SK-N-SH (cell line): ENCODE results near the gene VSIG2.

Experiments
- CHD2 ChIP-seq: fragments of 150-350 bp; IDR thresholded peaks from 2 replicates; pipeline ENCODE4 v1.6.1; 2018; ENCODE audit warnings: low read length; ENCODE audit not compliant: partially characterized antibody
- CTCF ChIP-seq: fragments of 200-600 bp; sonication (generic); IDR thresholded peaks from 2 replicates; pipeline ENCODE4 v1.6.1; 2017; ENCODE audit warnings: antibody characterized with exemption, mild to moderate bottlenecking, moderate library complexity
- EP300 ChIP-seq, 2 experiments: IDR thresholded peaks; 2 replicates each; pipeline versions ENCODE4 v1.4.0 to v1.6.1; 2012; ENCODE audit warnings: borderline replicate concordance in 1 of 2, low read depth in 1 of 2, low read length in 1 of 2
- GABPA ChIP-seq: IDR thresholded peaks from 2 replicates; pipeline ENCODE4 v1.4.0; 2012; ENCODE audit warnings: low read depth, mild to moderate bottlenecking
- MAX ChIP-seq: IDR thresholded peaks from 2 replicates; pipeline ENCODE4 v1.4.0; 2012; ENCODE audit warnings: low read depth
- NRF1 ChIP-seq: IDR thresholded peaks from 2 replicates; pipeline ENCODE4 v1.6.1; 2012; ENCODE audit warnings: low read depth, mild to moderate bottlenecking, low read length
- POLR2AphosphoS5 ChIP-seq: IDR thresholded peaks from 2 replicates; pipeline ENCODE4 v1.6.1; 2012; ENCODE audit warnings: low read depth, low read length
- RCOR1 ChIP-seq: fragments of 150-350 bp; IDR thresholded peaks from 2 replicates; pipeline ENCODE4 v1.6.1; 2017; ENCODE audit warnings: antibody characterized with exemption, low read length
- TEAD4 ChIP-seq: IDR thresholded peaks from 2 replicates; pipeline ENCODE4 v1.4.0; 2012; ENCODE audit warnings: mild to moderate bottlenecking, borderline replicate concordance; ENCODE audit not compliant: insufficient read depth
- YY1 ChIP-seq: IDR thresholded peaks from 2 replicates; pipeline ENCODE4 v1.4.0; 2012; ENCODE audit warnings: low read depth, mild to moderate bottlenecking

GRCh38 chr11:124712392-124712791 lies 39.7 kb downstream of the VSIG2 start:
- no peak for TF ChIP-seq MAX
- no peak for TF ChIP-seq CHD2
- TF ChIP-seq POLR2AphosphoS5 = no peak
- no peak for TF ChIP-seq NRF1
- no peak for TF ChIP-seq EP300 (IDR thresholded peaks at IDR 0.05; ENCODE audit: borderline replicate concordance in 1 of 2, low read depth in 1 of 2, low read length in 1 of 2)
- TF ChIP-seq YY1 = no peak
- no peak for TF ChIP-seq CTCF
- TF ChIP-seq TEAD4 = no peak
- no peak for TF ChIP-seq GABPA
- no peak for TF ChIP-seq RCOR1
